ENCODE results near the gene HUNK. TPM values are rescaled to one million over a fixed set of nuclear protein-coding genes. Genes with fewer than 3 reads are reported as not detected.

Gene HUNK
- total and polyA plus RNA-seq, 4 experiments from 2014 or later, result 0.07 to 0.44 (median 0.26) TPM; not detected in 1

- CTCF ChIA-PET (ENCODE audit: partially characterized antibody), result no interaction called here
- H3K27ac Mint-ChIP-seq, result no peak overlapping the region
Observed at GRCh38 chr21:31922881-31923280, 50.1 kb downstream of the HUNK start.

GRCh38 chr21:31923756-31924155 is 50.9 kb downstream of the HUNK start:
- no peaks in the 10 kb centered on the region for H3K9me3 ChIP-seq (ENCODE audit: control insufficient read depth in 1 of 2, low read length in 2 of 2)

More at GRCh38 chr21:31922881-31923280, 50.1 kb downstream of the HUNK start:
- H3K4me3 ChIP-seq (ENCODE audit: low read length in 2 of 2), result no peak overlapping the region
- POLR2A ChIA-PET (ENCODE audit: partially characterized antibody), result no interaction called here
- intact Hi-C loops (cut with micrococcal nuclease), result no loop called here
- Mint-ChIP-seq H3K4me1 (no peaks in the 10 kb centered on the region), H3K9me3 (peaks cover 0 to 6% (median 4%) of the 10 kb centered on the region in 8 donors), H3K36me3 (no peaks in the 10 kb centered on the region), H3K27me3 (peaks cover 0 to 5% of the 10 kb centered on the region in 2 donors), H3K4me3 (no peak overlapping the region)
- DNase-seq, result no peak
- H3K36me3 ChIP-seq (ENCODE audit: insufficient read depth, low read length), result no peaks in the 10 kb centered on the region
- no peaks in the 10 kb centered on the region for H3K9me3 ChIP-seq (ENCODE audit: control insufficient read depth in 1 of 2, low read length in 2 of 2)
- no peak overlapping the region for H3K27ac ChIP-seq (ENCODE audit: low read depth, low read length)
- H3K4me1 ChIP-seq (ENCODE audit: insufficient read depth, low read length), result no peaks in the 10 kb centered on the region
- H3K27me3 ChIP-seq (ENCODE audit: insufficient read depth, low read length), result no peaks in the 10 kb centered on the region

GRCh38 chr21:31924548-31924947 is 51.7 kb downstream of the HUNK start:
- Histone ChIP-seq H3K4me3 (ENCODE audit: low read length in 2 of 2) (no peak overlapping the region), H3K36me3 (ENCODE audit: insufficient read depth, low read length) (no peaks in the 10 kb centered on the region), H3K27me3 (ENCODE audit: insufficient read depth, low read length) (no peaks in the 10 kb centered on the region), H3K27ac (ENCODE audit: low read depth, low read length) (no peak overlapping the region), H3K4me1 (ENCODE audit: insufficient read depth, low read length) (no peaks in the 10 kb centered on the region), H3K9me3 (ENCODE audit: control insufficient read depth in 1 of 2, low read length in 2 of 2) (no peaks in the 10 kb centered on the region)
- ChIA-PET POLR2A (ENCODE audit: partially characterized antibody) (no interaction called here), CTCF (ENCODE audit: partially characterized antibody) (no interaction called here)
- Mint-ChIP-seq H3K9me3 (peaks cover 0 to 7% (median 4%) of the 10 kb centered on the region in 8 donors), H3K27ac (no peak overlapping the region), H3K27me3 (peaks cover 1 to 2% of the 10 kb centered on the region in 2 donors), H3K4me1 (peaks cover 0 to 1% (median 0%) of the 10 kb centered on the region in 4 donors), H3K36me3 (no peaks in the 10 kb centered on the region), H3K4me3 (no peak overlapping the region)
- intact Hi-C loops (cut with micrococcal nuclease), result no loop called here
- no peak for DNase-seq

More at GRCh38 chr21:31923756-31924155, 50.9 kb downstream of the HUNK start:
- CTCF ChIA-PET (ENCODE audit: partially characterized antibody), result interaction anchor here (1.2 kb wide), 1 partner anchor 11 kb away, joined by 3 read pairs; no protein-coding TSS in a partner anchor
- POLR2A ChIA-PET (ENCODE audit: partially characterized antibody), result no interaction called here
- H3K36me3 ChIP-seq (ENCODE audit: insufficient read depth, low read length), result no peaks in the 10 kb centered on the region
- Mint-ChIP-seq H3K36me3 (no peaks in the 10 kb centered on the region), H3K27me3 (peaks cover 0 to 3% of the 10 kb centered on the region in 2 donors), H3K27ac (no peak overlapping the region), H3K4me1 (no peaks in the 10 kb centered on the region), H3K4me3 (no peak overlapping the region), H3K9me3 (peaks cover 0 to 6% (median 4%) of the 10 kb centered on the region in 8 donors)
- H3K4me3 ChIP-seq (ENCODE audit: low read length in 2 of 2), result no peak overlapping the region
- H3K4me1 ChIP-seq (ENCODE audit: insufficient read depth, low read length), result no peaks in the 10 kb centered on the region
- H3K27ac ChIP-seq (ENCODE audit: low read depth, low read length), result no peak overlapping the region
- DNase-seq, result no peak
- intact Hi-C loops (cut with micrococcal nuclease), result no loop called here
- no peaks in the 10 kb centered on the region for H3K27me3 ChIP-seq (ENCODE audit: insufficient read depth, low read length)

- ChIA-PET POLR2A (ENCODE audit: partially characterized antibody) (no interaction called here), CTCF (ENCODE audit: partially characterized antibody) (no interaction called here)
- no peaks in the 10 kb centered on the region for H3K9me3 ChIP-seq (ENCODE audit: control insufficient read depth in 1 of 2, low read length in 2 of 2)
- H3K27me3 Mint-ChIP-seq, result peaks cover 0 to 1% of the 10 kb centered on the region in 2 donors
- no peaks in the 10 kb centered on the region for H3K36me3 Mint-ChIP-seq
- H3K4me1 Mint-ChIP-seq, result peaks cover 0 to 1% (median 0%) of the 10 kb centered on the region in 4 donors
- no peaks in the 10 kb centered on the region for H3K4me1 ChIP-seq (ENCODE audit: insufficient read depth, low read length)
- no peak overlapping the region for H3K4me3 Mint-ChIP-seq
- H3K27ac ChIP-seq (ENCODE audit: low read depth, low read length), result no peak overlapping the region
- H3K9me3 Mint-ChIP-seq, result peaks cover 0 to 7% (median 4%) of the 10 kb centered on the region in 8 donors
- no peaks in the 10 kb centered on the region for H3K36me3 ChIP-seq (ENCODE audit: insufficient read depth, low read length)
- peak overlapping the region in 1 of 7 donors; percentile 54 for H3K27ac Mint-ChIP-seq
- no peak for DNase-seq
- H3K4me3 ChIP-seq (ENCODE audit: low read length in 2 of 2), result no peak overlapping the region
- intact Hi-C loops (cut with micrococcal nuclease), result no loop called here
- H3K27me3 ChIP-seq (ENCODE audit: insufficient read depth, low read length), result no peaks in the 10 kb centered on the region
Observed at GRCh38 chr21:31926498-31926897, 53.7 kb downstream of the HUNK start.

- no peaks in the 10 kb centered on the region for H3K27me3 ChIP-seq (ENCODE audit: insufficient read depth, low read length)
- Mint-ChIP-seq H3K4me1 (peaks cover 0 to 1% (median 0%) of the 10 kb centered on the region in 4 donors), H3K27ac (no peak overlapping the region), H3K4me3 (no peak overlapping the region), H3K27me3 (peaks cover 5 to 9% of the 10 kb centered on the region in 2 donors), H3K9me3 (peaks cover 0 to 7% (median 4%) of the 10 kb centered on the region in 8 donors), H3K36me3 (no peaks in the 10 kb centered on the region)
- H3K9me3 ChIP-seq (ENCODE audit: control insufficient read depth in 1 of 2, low read length in 2 of 2), result no peaks in the 10 kb centered on the region
- POLR2A ChIA-PET (ENCODE audit: partially characterized antibody), result no interaction called here
- intact Hi-C loops (cut with micrococcal nuclease), result no loop called here
- no peaks in the 10 kb centered on the region for H3K36me3 ChIP-seq (ENCODE audit: insufficient read depth, low read length)
- H3K4me3 ChIP-seq (ENCODE audit: low read length in 2 of 2), result no peak overlapping the region
- no peaks in the 10 kb centered on the region for H3K4me1 ChIP-seq (ENCODE audit: insufficient read depth, low read length)
- CTCF ChIA-PET (ENCODE audit: partially characterized antibody), result no interaction called here
- H3K27ac ChIP-seq (ENCODE audit: low read depth, low read length), result no peak overlapping the region
- no peak for DNase-seq
Observed at GRCh38 chr21:31927689-31928353, 55.0 kb downstream of the HUNK start.

- intact Hi-C loops (cut with micrococcal nuclease), result no loop called here
- no peaks in the 10 kb centered on the region for H3K4me1 ChIP-seq (ENCODE audit: insufficient read depth, low read length)
- POLR2A ChIA-PET (ENCODE audit: partially characterized antibody), result no interaction called here
- CTCF ChIA-PET (ENCODE audit: partially characterized antibody), result no interaction called here
- H3K4me3 ChIP-seq (ENCODE audit: low read length in 2 of 2), result no peak overlapping the region
- Mint-ChIP-seq H3K27me3 (peaks cover 6 to 9% of the 10 kb centered on the region in 2 donors), H3K9me3 (peaks cover 0 to 7% (median 4%) of the 10 kb centered on the region in 8 donors), H3K4me1 (peaks cover 0 to 1% (median 0%) of the 10 kb centered on the region in 4 donors), H3K27ac (no peak overlapping the region), H3K4me3 (no peak overlapping the region), H3K36me3 (no peaks in the 10 kb centered on the region)
- no peak overlapping the region for H3K27ac ChIP-seq (ENCODE audit: low read depth, low read length)
- no peak for DNase-seq
- no peaks in the 10 kb centered on the region for H3K9me3 ChIP-seq (ENCODE audit: control insufficient read depth in 1 of 2, low read length in 2 of 2)
- H3K27me3 ChIP-seq (ENCODE audit: insufficient read depth, low read length), result no peaks in the 10 kb centered on the region
- no peaks in the 10 kb centered on the region for H3K36me3 ChIP-seq (ENCODE audit: insufficient read depth, low read length)
Observed at GRCh38 chr21:31928656-31929055, 55.8 kb downstream of the HUNK start.

GRCh38 chr21:31929548-31929947 is 56.7 kb downstream of the HUNK start:
- Mint-ChIP-seq H3K27ac (no peak overlapping the region), H3K4me3 (no peak overlapping the region), H3K36me3 (no peaks in the 10 kb centered on the region), H3K27me3 (peaks cover 6 to 9% of the 10 kb centered on the region in 2 donors), H3K9me3 (peaks cover 0 to 7% (median 4%) of the 10 kb centered on the region in 8 donors), H3K4me1 (peaks cover 0 to 1% (median 0%) of the 10 kb centered on the region in 4 donors)
- CTCF ChIA-PET (ENCODE audit: partially characterized antibody), result no interaction called here
- Histone ChIP-seq H3K27ac (ENCODE audit: low read depth, low read length) (no peak overlapping the region), H3K4me1 (ENCODE audit: insufficient read depth, low read length) (no peaks in the 10 kb centered on the region), H3K36me3 (ENCODE audit: insufficient read depth, low read length) (no peaks in the 10 kb centered on the region), H3K27me3 (ENCODE audit: insufficient read depth, low read length) (no peaks in the 10 kb centered on the region), H3K9me3 (ENCODE audit: control insufficient read depth in 1 of 2, low read length in 2 of 2) (no peaks in the 10 kb centered on the region), H3K4me3 (ENCODE audit: low read length in 2 of 2) (no peak overlapping the region)
- POLR2A ChIA-PET (ENCODE audit: partially characterized antibody), result no interaction called here
- intact Hi-C loops (cut with micrococcal nuclease), result no loop called here
- DNase-seq, result no peak
